Duodenal mucosa (tissue), 2 donors: ENCODE measurements around the gene KMT2B.

Experiments used
- H3K27ac ChIP-seq: one replicate; pipeline ENCODE4 v1.7.0; 2013; ENCODE audit warnings: low read depth, low read length
- H3K27me3 ChIP-seq, 2 donors: one replicate each; pipeline ENCODE4 v1.7.0; 2013; ENCODE audit warnings: low read length in 2 of 2, control low read depth in 1 of 2; ENCODE audit not compliant: insufficient read depth in 2 of 2, control insufficient read depth in 1 of 2
- H3K36me3 ChIP-seq, 2 donors: one replicate each; pipeline ENCODE4 v1.7.0; 2013; ENCODE audit warnings: low read length in 2 of 2, control low read depth in 1 of 2; ENCODE audit not compliant: insufficient read depth in 2 of 2, control insufficient read depth in 1 of 2
- H3K4me1 ChIP-seq, 2 donors: one replicate each; pipeline ENCODE4 v1.7.0; 2013; ENCODE audit warnings: low read length in 2 of 2, control low read depth in 1 of 2; ENCODE audit not compliant: insufficient read depth in 2 of 2, control insufficient read depth in 1 of 2
- H3K4me3 ChIP-seq, 2 donors: one replicate each; pipeline ENCODE4 v1.7.0; 2013; ENCODE audit warnings: low read length in 2 of 2, low read depth in 1 of 2
- H3K9ac ChIP-seq, 2 donors: one replicate each; pipeline ENCODE4 v1.7.0; 2013; ENCODE audit warnings: low read length in 2 of 2, low read depth in 1 of 2
- H3K9me3 ChIP-seq, 2 donors: one replicate each; pipeline ENCODE4 v1.7.0; 2013; ENCODE audit warnings: low read length in 2 of 2, control low read depth in 1 of 2; ENCODE audit not compliant: control insufficient read depth in 1 of 2

The KMT2B gene

GRCh38 chr19:35742121-35742724, 24.4 kb downstream of the KMT2B start, which contains the start of gene IGFLR1:
Gene IGFLR1, minus strand, starts transcription at chr19:35742452. Its CDS starts 1,272 bp downstream, at chr19:35741180.
- Histone ChIP-seq H3K9ac (peak within 1 kb of the TSS; percentile 25 to 59), H3K4me3 (peak within 1 kb of the TSS; percentile 38 to 53), H3K27ac (peak within 1 kb of the TSS; percentile 81), H3K27me3 (no peaks in the 10 kb centered on the region), H3K36me3 (peaks cover 16 to 20% of the 10 kb centered on the region in 2 donors), H3K4me1 (peaks cover 19 to 33% of the 10 kb centered on the region in 2 donors), H3K9me3 (no peaks in the 10 kb centered on the region)

DNA sequence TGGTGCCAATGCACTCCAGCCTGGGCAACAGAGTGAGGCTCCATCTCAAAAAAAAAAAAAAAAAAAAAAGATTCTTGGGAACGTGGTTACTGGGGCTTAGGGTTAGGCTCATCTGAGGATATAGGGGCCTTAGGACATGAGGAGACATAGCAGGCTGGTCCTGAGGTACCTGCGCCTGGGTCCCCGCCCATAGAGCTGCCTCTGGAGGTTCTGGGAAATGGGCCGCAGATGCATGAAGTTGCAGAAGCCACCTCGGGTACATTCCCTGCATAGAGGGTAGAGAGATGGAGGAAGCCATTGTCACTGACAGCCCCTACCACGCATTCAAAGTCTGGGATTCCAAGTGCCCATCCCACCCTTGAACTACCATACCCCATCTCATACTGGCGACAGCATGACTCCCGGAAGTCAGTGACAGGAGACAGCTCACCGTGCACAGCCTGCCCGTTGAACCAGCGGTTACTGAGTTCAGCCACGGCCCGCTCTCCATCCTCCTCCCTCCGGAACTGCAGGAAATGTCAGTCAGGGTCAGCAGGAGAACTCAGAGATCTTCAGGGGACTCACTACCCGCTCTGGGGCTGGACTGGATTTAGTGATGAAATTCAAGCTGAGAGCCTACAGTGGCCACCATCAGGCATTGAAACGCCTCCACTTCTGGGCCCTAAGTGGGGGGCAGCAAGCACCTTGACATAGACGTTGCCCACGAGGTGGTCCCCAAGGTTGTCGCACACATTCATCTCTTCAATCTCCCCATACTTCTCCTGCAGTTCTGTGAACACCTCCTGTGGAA, 26.0 kb downstream of the KMT2B start:
- Histone ChIP-seq H3K9ac (no peak overlapping the region), H3K27me3 (no peaks in the 10 kb centered on the region), H3K27ac (no peak overlapping the region), H3K9me3 (no peaks in the 10 kb centered on the region), H3K4me1 (peaks cover 24 to 37% of the 10 kb centered on the region in 2 donors), H3K36me3 (peaks cover 3 to 4% of the 10 kb centered on the region in 2 donors), H3K4me3 (peak overlapping the region; percentile 90 to 91)

DNA sequence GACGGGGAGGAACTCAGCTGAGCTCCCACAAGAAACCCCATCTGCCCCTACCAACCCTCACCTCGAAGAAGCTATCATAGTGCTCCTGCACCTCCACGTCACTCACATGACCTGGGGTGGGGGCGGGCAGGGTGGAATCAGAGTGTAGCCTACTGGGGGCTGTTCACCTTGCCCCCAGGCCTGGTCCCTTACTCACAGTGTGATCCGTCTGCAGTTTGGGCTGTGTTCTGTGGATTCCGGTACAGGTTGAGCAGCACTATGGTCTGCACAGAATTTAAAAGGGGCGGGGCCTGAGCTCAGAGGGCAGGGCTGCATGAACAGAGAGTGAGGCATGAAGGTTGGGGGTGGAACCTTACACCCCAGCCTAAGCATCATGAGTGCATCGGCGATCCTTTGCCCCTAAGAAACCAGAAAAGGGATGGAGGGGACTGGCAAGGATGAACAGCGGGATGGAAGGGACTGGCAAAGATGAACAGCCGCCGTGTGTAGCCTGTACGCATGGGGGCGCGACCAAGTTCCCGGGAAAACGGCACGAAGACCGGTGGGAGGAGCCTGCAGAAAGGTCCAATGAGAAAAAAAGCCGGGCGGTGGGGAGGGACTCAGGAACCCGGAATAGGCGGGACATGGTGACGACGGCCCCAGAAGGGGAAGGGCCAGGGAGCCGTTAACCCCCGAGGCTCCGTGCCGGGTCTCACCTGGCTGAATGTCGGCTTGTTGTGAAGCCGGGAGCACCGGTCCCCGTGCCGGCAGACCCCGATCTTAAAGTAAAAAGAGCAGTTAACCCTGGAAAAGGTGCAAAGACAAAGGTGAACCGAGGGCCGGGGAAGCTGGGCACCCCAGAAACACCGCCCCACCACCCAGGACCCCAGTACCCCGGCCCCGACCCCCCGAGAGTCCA, 26.9 kb downstream of the KMT2B start:
- Histone ChIP-seq H3K4me3 (peak overlapping the region; percentile 90 to 91), H3K9me3 (no peaks in the 10 kb centered on the region), H3K27me3 (no peaks in the 10 kb centered on the region), H3K27ac (peak overlapping the region; percentile 99), H3K9ac (peak overlapping the region; percentile 43 to 85), H3K36me3 (peaks cover 0 to 3% of the 10 kb centered on the region in 2 donors), H3K4me1 (peaks cover 28 to 42% of the 10 kb centered on the region in 2 donors)

GRCh38 chr19:35745328-35746086, 27.7 kb downstream of the KMT2B start, which contains the start of the genes PSENEN and U2AF1L4:
Gene PSENEN, plus strand, starts transcription at chr19:35745651. Its CDS starts 280 bp downstream, at chr19:35745931.
Gene U2AF1L4, minus strand, starts transcription at chr19:35745418. Its CDS starts 27 bp downstream, at chr19:35745391.
- Histone ChIP-seq H3K9me3 (no peaks in the 10 kb centered on the region), H3K27me3 (no peaks in the 10 kb centered on the region), H3K4me3 (peak within 1 kb of the TSS; percentile 90 to 91), H3K36me3 (peaks cover 0 to 3% of the 10 kb centered on the region in 2 donors), H3K27ac (peak within 1 kb of the TSS; percentile 99), H3K4me1 (peaks cover 28 to 41% of the 10 kb centered on the region in 2 donors), H3K9ac (peak within 1 kb of the TSS; percentile 85 to 88)

DNA sequence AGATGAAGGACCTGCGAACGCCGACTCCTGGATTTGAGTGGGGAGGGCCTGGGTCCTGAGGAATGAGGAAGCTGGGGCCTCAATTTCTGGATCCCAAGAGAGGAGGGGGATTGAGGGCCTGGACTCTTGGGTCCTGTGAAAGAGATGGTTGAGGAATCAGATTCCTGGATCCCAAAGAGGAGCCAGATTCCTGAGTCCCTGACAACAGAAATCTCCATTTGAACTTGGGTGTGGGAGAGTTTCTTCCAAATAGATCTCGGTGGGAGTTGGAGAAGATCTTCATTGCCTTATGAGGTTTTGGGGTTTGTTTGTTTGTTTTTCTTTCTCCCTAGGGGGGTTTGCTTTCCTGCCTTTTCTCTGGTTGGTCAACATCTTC, 28.3 kb downstream of the KMT2B start:
- no peaks in the 10 kb centered on the region for H3K9me3 ChIP-seq
- peaks cover 26 to 36% of the 10 kb centered on the region in 2 donors for H3K4me1 ChIP-seq
- peak overlapping the region; percentile 85 to 88 for H3K9ac ChIP-seq
- H3K4me3 ChIP-seq, result peak overlapping the region; percentile 90 to 91
- H3K27ac ChIP-seq, result peak overlapping the region; percentile 20
- no peaks in the 10 kb centered on the region for H3K27me3 ChIP-seq
- peaks cover 0 to 3% of the 10 kb centered on the region in 2 donors for H3K36me3 ChIP-seq

- H3K4me1 ChIP-seq, result peaks cover 25 to 35% of the 10 kb centered on the region in 2 donors
- H3K9me3 ChIP-seq, result no peaks in the 10 kb centered on the region
- H3K27me3 ChIP-seq, result no peaks in the 10 kb centered on the region
- peaks cover 0 to 3% of the 10 kb centered on the region in 2 donors for H3K36me3 ChIP-seq
- peak overlapping the region; percentile 85 to 88 for H3K9ac ChIP-seq
- peak overlapping the region; percentile 90 to 91 for H3K4me3 ChIP-seq
- no peak overlapping the region for H3K27ac ChIP-seq
These were observed 28.7 kb downstream of the KMT2B start for GRCh38 chr19:35746531-35746930.

GRCh38 chr19:35748106-35749020, 30.6 kb downstream of the KMT2B start, which contains the start of gene LIN37:
Gene LIN37, plus strand, starts transcription at chr19:35748576. Its CDS starts 149 bp downstream, at chr19:35748725.
- no peaks in the 10 kb centered on the region for H3K9me3 ChIP-seq
- H3K9ac ChIP-seq, result peak within 1 kb of the TSS; percentile 94 to 98
- peak within 1 kb of the TSS; percentile 69 for H3K27ac ChIP-seq
- H3K36me3 ChIP-seq, result peaks cover 9 to 16% of the 10 kb centered on the region in 2 donors
- no peaks in the 10 kb centered on the region for H3K27me3 ChIP-seq
- H3K4me1 ChIP-seq, result peaks cover 25 to 35% of the 10 kb centered on the region in 2 donors
- H3K4me3 ChIP-seq, result peak within 1 kb of the TSS; percentile 100

DNA sequence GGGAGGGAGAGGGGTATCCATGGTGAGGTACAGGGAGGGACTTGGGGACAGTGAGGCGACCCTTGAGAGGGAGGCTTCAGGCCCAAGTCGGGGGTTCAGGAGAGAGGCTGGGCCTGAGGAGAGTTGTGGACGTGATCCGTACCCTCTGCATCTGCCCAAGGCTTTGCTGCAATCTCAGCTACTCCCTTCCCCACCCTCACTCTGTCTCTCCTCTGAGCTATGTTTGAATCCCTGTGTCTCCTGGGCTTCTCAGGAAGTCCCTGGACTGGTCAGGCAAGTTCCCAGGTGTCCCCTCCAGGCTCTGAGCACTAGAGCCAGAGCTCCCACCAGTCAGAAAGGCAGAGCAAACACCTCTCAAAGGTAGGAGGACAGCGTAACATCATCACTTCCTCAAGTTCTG, 32.4 kb downstream of the KMT2B start:
- H3K27me3 ChIP-seq, result no peaks in the 10 kb centered on the region
- no peaks in the 10 kb centered on the region for H3K9me3 ChIP-seq
- H3K27ac ChIP-seq, result no peak overlapping the region
- H3K9ac ChIP-seq, result no peak overlapping the region
- H3K36me3 ChIP-seq, result peaks cover 10 to 25% of the 10 kb centered on the region in 2 donors
- H3K4me1 ChIP-seq, result peaks cover 18 to 24% of the 10 kb centered on the region in 2 donors
- no peak overlapping the region for H3K4me3 ChIP-seq
